Sciatic nerve (tissue), 2 donors: ENCODE measurements around the gene MYO18A. TPM values are rescaled to one million over a fixed set of nuclear protein-coding genes. Genes with fewer than 3 reads are reported as not detected.

Source experiments
- ATAC-seq: fragments of 200-7000 bp; cut with Tn5 transposase; one replicate; pipeline ENCODE4 v1.9.1; 2020; ENCODE audit warnings: mild to moderate bottlenecking, moderate library complexity
- DNase-seq: peaks from one replicate; pipeline ENCODE4 v3.0.0-alpha.2; 2020; ENCODE audit warnings: low spot score
- intact Hi-C: fragments of 100-400 bp; cut with DNase I; formaldehyde crosslinking; loops from one replicate; pipeline ENCODE4 v1.14.2; 2022
- total RNA-seq: library from RNA; stranded (reverse); fragmentation: NEBNext Ultra II Directional; extraction: Animal tissue kit (Norgen Biotek cat#: 25700); gene quantifications from one replicate; pipeline ENCODE4 v1.2.1, GENCODE V29; 2021
- donor health status: DM: no; HTN: no; CAD: no.
- donor health status: DM: no; HTN: no; CAD: no.

MYO18A gene
- total RNA-seq, 1 donor from 2014 or later: 109 TPM

DNA sequence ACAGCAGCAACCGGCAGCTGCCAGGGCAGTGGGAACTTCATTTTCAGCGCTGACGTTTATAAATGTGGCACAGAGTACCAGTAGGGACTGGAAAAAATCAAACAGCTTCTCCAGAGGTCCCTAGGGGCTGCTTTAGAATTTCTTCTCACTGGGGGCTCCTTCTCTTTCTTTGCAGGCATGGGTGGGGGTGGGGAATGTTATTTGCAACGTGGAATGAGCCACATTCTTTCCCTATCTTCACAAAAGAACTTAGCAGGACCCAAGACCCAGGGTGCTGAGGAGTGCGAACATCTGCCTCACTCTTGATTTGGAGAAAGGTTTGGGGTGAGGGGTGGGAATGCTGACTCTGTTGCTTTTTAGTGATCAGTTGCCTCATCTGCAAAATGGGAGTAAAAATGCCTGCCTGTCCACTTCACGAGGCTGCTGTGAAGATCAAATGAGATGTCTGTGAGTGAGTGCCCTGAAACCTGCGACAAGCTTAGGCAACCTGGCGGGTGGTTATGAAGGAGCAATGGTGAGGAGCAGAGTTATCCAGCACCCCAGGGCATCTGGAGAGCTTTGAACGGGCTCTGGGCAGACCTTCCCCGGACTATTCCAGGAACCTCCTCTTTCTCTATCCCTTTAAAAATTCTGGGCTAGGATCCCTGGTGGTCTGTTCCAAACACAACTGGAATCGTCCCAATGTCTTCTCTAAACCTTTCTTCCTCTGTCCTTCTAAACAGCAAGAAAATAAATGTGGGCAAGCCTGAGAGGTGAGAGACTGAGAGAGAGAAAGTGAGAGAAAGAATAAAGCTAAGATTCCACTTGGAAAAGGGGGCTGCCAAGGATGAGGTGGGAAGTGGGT lies 148.0 kb downstream of the MYO18A start:
- DNase-seq (no peak), ATAC-seq (no peak)
- intact Hi-C loops: no loop called here

DNA sequence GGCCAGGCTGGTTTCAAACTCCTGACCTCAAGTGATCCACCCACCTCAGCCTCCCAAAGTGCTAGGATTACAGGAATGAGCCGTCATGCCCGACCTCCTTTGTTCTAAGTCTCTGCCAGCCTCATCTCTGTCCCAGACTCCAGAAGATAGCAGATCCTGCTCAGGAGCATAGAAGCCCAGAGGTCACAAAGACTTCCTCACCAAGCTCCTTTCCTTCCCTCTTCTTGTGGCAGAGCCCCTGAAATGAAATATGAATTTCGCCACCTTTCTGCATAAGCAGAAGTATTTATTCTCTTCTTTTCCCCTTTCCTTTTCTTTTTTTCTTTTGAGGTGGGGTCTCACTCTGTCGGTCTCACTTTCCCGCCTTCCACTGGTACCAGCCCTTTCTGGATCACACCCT lies 148.7 kb downstream of the MYO18A start:
- DNase-seq (no peak), ATAC-seq (no peak)
- intact Hi-C loops: no loop called here

DNA sequence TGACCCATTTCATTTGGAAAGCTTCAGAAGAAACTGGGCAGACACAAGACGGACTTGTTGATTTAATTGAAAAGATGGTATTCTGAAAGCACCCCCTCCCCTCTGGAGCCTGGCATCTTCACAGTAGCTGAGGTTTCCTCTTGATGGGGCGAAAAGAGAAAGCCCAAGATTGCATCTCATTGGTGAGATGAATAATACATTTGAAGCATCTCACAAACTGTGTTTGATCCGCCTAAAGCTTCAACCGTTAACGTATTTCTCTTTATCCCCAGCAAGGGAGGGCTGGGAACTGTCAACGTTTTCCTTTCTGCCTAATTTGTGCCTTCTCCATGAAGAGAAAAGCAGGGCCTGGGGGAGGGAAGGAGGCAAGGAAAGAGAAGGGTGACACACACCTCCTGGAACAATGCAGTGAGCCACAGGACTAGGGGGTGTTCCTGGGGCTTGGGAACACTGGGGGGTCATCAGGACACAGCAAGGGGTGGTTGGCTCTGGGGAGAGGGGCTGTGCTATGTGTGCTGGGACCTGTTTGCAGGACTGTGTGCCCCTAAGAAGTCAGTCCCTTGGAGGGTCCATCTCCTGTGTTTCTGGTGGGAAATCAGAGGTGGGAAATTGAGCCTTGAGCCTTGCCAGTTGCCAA lies 155.8 kb downstream of the MYO18A start:
- intact Hi-C loops: no loop called here
- no peak for ATAC-seq
- no peak for DNase-seq

DNA sequence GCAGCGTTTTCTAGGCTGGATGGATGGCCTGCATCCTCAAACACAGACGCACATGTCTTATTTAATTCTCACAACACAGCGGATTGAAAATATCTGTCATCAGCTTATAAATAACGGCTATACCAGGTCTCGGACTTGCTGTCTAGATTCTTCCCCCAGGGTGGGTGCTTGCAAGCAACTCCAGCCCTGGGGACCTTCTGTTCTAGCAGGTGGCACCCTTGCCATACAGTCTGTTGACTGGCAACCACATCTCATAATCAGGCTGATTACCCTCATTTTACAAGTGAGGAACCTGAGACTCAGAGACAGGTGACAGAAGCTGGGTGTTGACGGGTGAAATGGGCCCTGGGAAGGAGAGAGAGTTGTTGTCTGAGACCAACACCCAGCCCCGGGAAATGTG lies 158.1 kb downstream of the MYO18A start:
- DNase-seq (no peak), ATAC-seq (no peak)
- intact Hi-C loops: no loop called here

DNA sequence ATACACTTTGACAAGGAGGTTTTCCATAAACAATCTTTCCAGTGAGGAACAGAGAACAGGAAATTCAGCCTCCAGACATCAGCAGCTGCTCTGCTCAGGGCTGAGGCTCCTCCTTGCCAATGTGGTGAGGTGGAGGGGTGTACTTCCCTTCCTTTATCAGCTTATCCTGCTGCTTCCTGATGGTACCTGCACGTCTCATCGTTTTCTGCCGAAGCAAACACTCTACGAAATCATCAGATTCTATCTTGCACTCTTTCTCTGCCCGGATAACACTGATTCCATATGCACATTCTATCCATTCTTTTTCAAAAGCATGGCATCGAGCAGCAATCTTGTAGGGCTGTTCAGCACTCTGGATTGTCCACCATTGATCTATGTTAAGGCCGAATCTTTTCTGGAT lies 159.0 kb downstream of the MYO18A start:
- ATAC-seq (no peak), DNase-seq (no peak)
- intact Hi-C loops: no loop called here

Other genes starting within 250 kb of the MYO18A start
- 42.8 TPM for gene PHF12, start 228.9 kb downstream of the MYO18A start, total RNA-seq
- gene SEZ6, start 174.4 kb downstream of the MYO18A start, total RNA-seq: not detected
- 1.5 TPM for gene PIPOX, start 137.3 kb downstream of the MYO18A start, total RNA-seq
- gene CRYBA1, start 66.5 kb upstream of the MYO18A start, total RNA-seq: not detected
- gene NUFIP2, start 113.8 kb upstream of the MYO18A start, total RNA-seq: 53.9 TPM
- 101 TPM for gene TAOK1, start 210.0 kb upstream of the MYO18A start, total RNA-seq